ENCODE data around the gene MOGAT2.

DNA sequence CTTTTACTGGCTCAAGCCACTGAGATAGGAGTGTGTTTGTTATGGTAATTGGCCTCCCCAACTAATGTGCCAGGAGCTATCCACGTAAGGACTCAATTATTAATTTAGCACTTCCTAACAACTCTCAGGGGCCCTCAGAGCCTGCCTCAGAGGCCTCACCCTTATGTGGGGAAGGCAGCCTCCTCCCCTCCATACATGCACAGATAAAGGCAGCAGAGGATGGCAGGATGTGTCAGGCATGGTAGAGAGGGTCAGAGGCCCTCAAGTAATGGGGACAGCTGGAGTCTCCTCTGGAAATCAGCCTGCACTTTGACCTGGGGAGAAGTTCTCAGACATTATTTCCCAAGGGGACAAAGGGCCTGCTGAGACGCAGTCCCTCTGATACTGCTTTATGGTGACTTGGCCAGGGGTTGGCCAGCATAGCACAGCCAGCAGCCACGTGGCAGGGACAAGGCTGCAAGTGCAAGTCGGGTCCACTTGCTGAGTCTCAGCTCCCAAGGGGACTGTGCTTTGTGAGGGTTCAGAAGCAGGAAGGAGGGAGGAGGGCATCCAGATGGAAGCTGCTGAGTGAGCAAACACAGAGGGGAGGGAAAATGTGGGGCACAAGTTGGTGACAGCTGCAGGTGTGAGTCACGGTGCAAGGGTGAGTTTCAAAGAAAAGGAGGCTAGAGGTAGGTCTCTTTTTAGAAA is 17.0 kb downstream of the MOGAT2 start:
- TF ChIP-seq, protein P1, sequence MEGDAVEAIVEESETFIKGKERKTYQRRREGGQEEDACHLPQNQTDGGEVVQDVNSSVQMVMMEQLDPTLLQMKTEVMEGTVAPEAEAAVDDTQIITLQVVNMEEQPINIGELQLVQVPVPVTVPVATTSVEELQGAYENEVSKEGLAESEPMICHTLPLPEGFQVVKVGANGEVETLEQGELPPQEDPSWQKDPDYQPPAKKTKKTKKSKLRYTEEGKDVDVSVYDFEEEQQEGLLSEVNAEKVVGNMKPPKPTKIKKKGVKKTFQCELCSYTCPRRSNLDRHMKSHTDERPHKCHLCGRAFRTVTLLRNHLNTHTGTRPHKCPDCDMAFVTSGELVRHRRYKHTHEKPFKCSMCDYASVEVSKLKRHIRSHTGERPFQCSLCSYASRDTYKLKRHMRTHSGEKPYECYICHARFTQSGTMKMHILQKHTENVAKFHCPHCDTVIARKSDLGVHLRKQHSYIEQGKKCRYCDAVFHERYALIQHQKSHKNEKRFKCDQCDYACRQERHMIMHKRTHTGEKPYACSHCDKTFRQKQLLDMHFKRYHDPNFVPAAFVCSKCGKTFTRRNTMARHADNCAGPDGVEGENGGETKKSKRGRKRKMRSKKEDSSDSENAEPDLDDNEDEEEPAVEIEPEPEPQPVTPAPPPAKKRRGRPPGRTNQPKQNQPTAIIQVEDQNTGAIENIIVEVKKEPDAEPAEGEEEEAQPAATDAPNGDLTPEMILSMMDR (IDR thresholded peaks at IDR 0.05), result no peak
- TF ChIP-seq POLR2A (IDR thresholded peaks at IDR 0.05), result no peak

Measured in testis (tissue), 2 donors.